WERI-Rb-1 (cell line): ENCODE data around the gene ERVK3-1.

Experiments used
- DNase-seq: peaks from one replicate; pipeline ENCODE4 v3.0.0-alpha.2; 2020
- H3K27ac ChIP-seq: fragments of 250-450 bp; sonication (Bioruptor Pico); 2 replicates; pipeline ENCODE4 v1.5.1; 2020; ENCODE audit warnings: mild to moderate bottlenecking, moderate library complexity
- H3K27me3 ChIP-seq: fragments of 250-450 bp; sonication (Bioruptor Pico); 2 replicates; pipeline ENCODE4 v1.5.1; 2021; ENCODE audit warnings: mild to moderate bottlenecking, low read depth, moderate library complexity; ENCODE audit not compliant: insufficient read depth, severe bottlenecking
- H3K36me3 ChIP-seq: fragments of 250-450 bp; sonication (Bioruptor Pico); 2 replicates; pipeline ENCODE4 v1.5.1; 2020; ENCODE audit warnings: mild to moderate bottlenecking, moderate library complexity
- H3K4me3 ChIP-seq: 2 replicates; pipeline ENCODE4 v1.5.1; 2011; ENCODE audit warnings: low read depth, mild to moderate bottlenecking, control low read depth, low read length
- H3K9me3 ChIP-seq: fragments of 250-450 bp; sonication (Bioruptor Pico); 2 replicates; pipeline ENCODE4 v1.5.1; 2021; ENCODE audit warnings: mild to moderate bottlenecking, moderate library complexity; ENCODE audit not compliant: severe bottlenecking
- CTCF ChIP-seq: IDR thresholded peaks from 2 replicates; pipeline ENCODE4 v1.5.1; 2011; ENCODE audit warnings: low read depth, mild to moderate bottlenecking, control low read depth, inconsistent platforms, low read length

Gene ERVK3-1

GRCh38 chr19:58350001-58350861 is 45.1 kb downstream of the ERVK3-1 start:
- Histone ChIP-seq H3K27me3 (no peaks in the 10 kb centered on the region), H3K4me3 (no peak overlapping the region), H3K36me3 (no peaks in the 10 kb centered on the region; the same call in none of the 2 replicates), H3K27ac (no peak overlapping the region), H3K9me3 (no peaks in the 10 kb centered on the region)
- DNase-seq = no peak
- TF ChIP-seq CTCF = no peak

GRCh38 chr19:58350871-58351557 is 45.8 kb downstream of the ERVK3-1 start:
- no peak for TF ChIP-seq CTCF
- Histone ChIP-seq H3K9me3 (no peaks in the 10 kb centered on the region), H3K4me3 (no peak overlapping the region), H3K27ac (no peak overlapping the region), H3K36me3 (no peaks in the 10 kb centered on the region; the same call in none of the 2 replicates), H3K27me3 (no peaks in the 10 kb centered on the region)
- no peak for DNase-seq

GRCh38 chr19:58351558-58351878 is 46.3 kb downstream of the ERVK3-1 start:
- no peak for TF ChIP-seq CTCF
- no peaks in the 10 kb centered on the region; the same call in none of the 2 replicates for H3K36me3 ChIP-seq

GRCh38 chr19:58351990-58352755 is 47.0 kb downstream of the ERVK3-1 start:
- no peaks in the 10 kb centered on the region for H3K27me3 ChIP-seq
- no peaks in the 10 kb centered on the region for H3K9me3 ChIP-seq
- no peaks in the 10 kb centered on the region; the same call in none of the 2 replicates for H3K36me3 ChIP-seq
- no peak for DNase-seq
- H3K27ac ChIP-seq = no peak overlapping the region
- TF ChIP-seq CTCF = no peak
- no peak overlapping the region for H3K4me3 ChIP-seq

More at GRCh38 chr19:58351558-58351878, 46.3 kb downstream of the ERVK3-1 start:
- Histone ChIP-seq H3K9me3 (no peaks in the 10 kb centered on the region), H3K27ac (no peak overlapping the region), H3K27me3 (no peaks in the 10 kb centered on the region), H3K4me3 (no peak overlapping the region)
- DNase-seq = no peak

GRCh38 chr19:58352760-58353671 is 47.8 kb downstream of the ERVK3-1 start, which contains the start of gene A1BG:
A1BG (minus strand) TSS chr19:58353492; CDS start chr19:58353437, 55 bp downstream.
- Histone ChIP-seq H3K9me3 (no peaks in the 10 kb centered on the region), H3K27ac (no peak within 1 kb of the TSS), H3K27me3 (no peaks in the 10 kb centered on the region), H3K36me3 (no peaks in the 10 kb centered on the region; the same call in none of the 2 replicates), H3K4me3 (no peak within 1 kb of the TSS)
- TF ChIP-seq CTCF = no peak
- no peak for DNase-seq
